Measurements from ENCODE around the gene SLC26A1. TPM values are rescaled to one million over a fixed set of nuclear protein-coding genes. Genes with fewer than 3 reads are reported as not detected.

Gene SLC26A1
- total RNA-seq, 4 donors from 2014 or later = 1.7 to 4.1 (median 2.8) TPM

- Histone ChIP-seq H3K9me3 (no peaks in the 10 kb centered on the region), H3K4me1 (peaks cover 0 to 23% (median 15%) of the 10 kb centered on the region in 4 donors), H3K36me3 (no peaks in the 10 kb centered on the region), H3K27ac (no peak overlapping the region), H3K27me3 (peaks cover 76% of the 10 kb centered on the region), H3K4me3 (no peak overlapping the region)
- intact Hi-C loops (cut with DNase I; ENCODE audit: low total_unique reads) (no loop called here), in situ Hi-C loops (cut with MboI; ENCODE audit: low pct_ligation_motif_present in 1 of 4, low pct_unique_long_range_greater_than_20kb in 1 of 4, low sequenced_read_pairs in 3 of 4) (no loop called here)
- 56% methylated on average over 23 of the region's 37 CpGs; no CpG with 5 or more reads in 1 of the 2 donors for WGBS, 2 donors (ENCODE audit: low coverage in 1 of 2)
- peak in 2 of 3 donors; percentile 32 to 41 for TF ChIP-seq POLR2AphosphoS5 (IDR thresholded peaks at IDR 0.05)
- no peak for TF ChIP-seq POLR2A (IDR thresholded peaks at IDR 0.05)
- TF ChIP-seq EP300 (IDR thresholded peaks at IDR 0.05; ENCODE audit: low read depth) = no peak
- peak in 1 of 5 experiments; percentile 8 for TF ChIP-seq CTCF (IDR thresholded peaks at IDR 0.05)
- no peak for DNase-seq
Measured at GRCh38 chr4:1031956-1032795, 39.0 kb upstream of the SLC26A1 start.

GRCh38 chr4:1031346-1031745 lies 38.1 kb upstream of the SLC26A1 start:
- Histone ChIP-seq H3K4me3 (no peak overlapping the region), H3K27ac (no peak overlapping the region), H3K9me3 (no peaks in the 10 kb centered on the region), H3K36me3 (no peaks in the 10 kb centered on the region), H3K27me3 (peaks cover 76% of the 10 kb centered on the region), H3K4me1 (peaks cover 0 to 23% (median 15%) of the 10 kb centered on the region in 4 donors)
- no peak for DNase-seq
- no peak for TF ChIP-seq POLR2A (IDR thresholded peaks at IDR 0.05)
- WGBS, 2 donors (ENCODE audit: low coverage in 1 of 2) = 78% methylated on average over 8 of the region's 8 CpGs; no CpG with 5 or more reads in 1 of the 2 donors
- intact Hi-C loops (cut with DNase I; ENCODE audit: low total_unique reads) (no loop called here), in situ Hi-C loops (cut with MboI; ENCODE audit: low pct_ligation_motif_present in 1 of 4, low pct_unique_long_range_greater_than_20kb in 1 of 4, low sequenced_read_pairs in 3 of 4) (no loop called here)

GRCh38 chr4:1030559-1030958 lies 37.4 kb upstream of the SLC26A1 start:
- WGBS, 2 donors (ENCODE audit: low coverage in 1 of 2) = 57% methylated on average over 11 of the region's 16 CpGs; no CpG with 5 or more reads in 1 of the 2 donors
- Histone ChIP-seq H3K36me3 (no peaks in the 10 kb centered on the region), H3K9me3 (no peaks in the 10 kb centered on the region), H3K4me3 (no peak overlapping the region), H3K4me1 (peaks cover 0 to 19% (median 13%) of the 10 kb centered on the region in 4 donors), H3K27ac (no peak overlapping the region), H3K27me3 (peaks cover 76% of the 10 kb centered on the region)
- in situ Hi-C loops (cut with MboI; ENCODE audit: low pct_ligation_motif_present in 1 of 4, low pct_unique_long_range_greater_than_20kb in 1 of 4, low sequenced_read_pairs in 3 of 4) (no loop called here), intact Hi-C loops (cut with DNase I; ENCODE audit: low total_unique reads) (no loop called here)
- TF ChIP-seq EP300 (IDR thresholded peaks at IDR 0.05; ENCODE audit: low read depth) (no peak), POLR2AphosphoS5 (IDR thresholded peaks at IDR 0.05) (no peak), POLR2A (IDR thresholded peaks at IDR 0.05) (no peak), CTCF (IDR thresholded peaks at IDR 0.05) (no peak)
- DNase-seq = no peak

- H3K27me3 ChIP-seq = peaks cover 71% of the 10 kb centered on the region
- H3K4me1 ChIP-seq = peaks cover 0 to 19% (median 12%) of the 10 kb centered on the region in 4 donors
- in situ Hi-C loops (cut with MboI; ENCODE audit: low pct_ligation_motif_present in 1 of 4, low pct_unique_long_range_greater_than_20kb in 1 of 4, low sequenced_read_pairs in 3 of 4) (no loop called here), intact Hi-C loops (cut with DNase I; ENCODE audit: low total_unique reads) (no loop called here)
- H3K36me3 ChIP-seq = no peaks in the 10 kb centered on the region
- no peak for DNase-seq
- no peak for TF ChIP-seq CTCF (IDR thresholded peaks at IDR 0.05)
- TF ChIP-seq POLR2A (IDR thresholded peaks at IDR 0.05) = no peak
- TF ChIP-seq POLR2AphosphoS5 (IDR thresholded peaks at IDR 0.05) = no peak
- TF ChIP-seq EP300 (IDR thresholded peaks at IDR 0.05; ENCODE audit: low read depth) = no peak
- no peak overlapping the region for H3K27ac ChIP-seq
- WGBS, 2 donors (ENCODE audit: low coverage in 1 of 2) = 34% methylated on average over 5 of the region's 12 CpGs; no CpG with 5 or more reads in 1 of the 2 donors
- no peak overlapping the region for H3K4me3 ChIP-seq
- no peaks in the 10 kb centered on the region for H3K9me3 ChIP-seq
Measured at GRCh38 chr4:1030031-1030430, 36.8 kb upstream of the SLC26A1 start.

All from transverse colon (tissue), 4 donors.